Breast epithelium (tissue), 3 donors: ENCODE results near the gene PYGO1.

ENCODE experiments used
- POLR2AphosphoS5 ChIP-seq, 3 donors: sonication (generic); formaldehyde crosslinking; IDR thresholded peaks; one replicate each; pipeline ENCODE4 v1.6.1; 2017; ENCODE audit warnings: antibody characterized with exemption in 3 of 3
- TF ChIP-seq, protein P1 (sequence below), 3 donors: fragments of 450-650 bp; IDR thresholded peaks; one replicate each; pipeline ENCODE4 v1.5.1; 2016 to 2017; ENCODE audit warnings: antibody characterized with exemption in 3 of 3, mild to moderate bottlenecking in 3 of 3, moderate library complexity in 3 of 3

DNA sequence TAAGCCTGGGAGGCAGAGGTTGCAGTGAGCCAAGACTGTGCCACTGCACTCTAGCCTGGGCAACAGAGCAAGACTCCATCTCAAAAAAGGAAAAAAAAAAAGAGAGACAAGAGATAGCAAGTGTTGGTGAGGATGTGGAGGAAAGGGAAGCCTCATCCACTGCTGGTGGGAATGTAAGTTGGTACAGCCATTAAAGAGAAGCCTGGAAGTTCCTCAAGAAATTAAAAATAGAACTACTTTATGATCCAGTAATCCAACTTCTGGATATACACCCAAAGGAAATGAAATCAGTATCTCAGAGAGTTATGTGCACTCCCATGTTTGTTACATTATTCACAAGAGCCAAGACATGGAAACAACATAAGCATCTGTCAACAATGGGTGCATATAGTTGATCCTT lies 14.9 kb downstream of the PYGO1 start:
- TF ChIP-seq, protein P1, sequence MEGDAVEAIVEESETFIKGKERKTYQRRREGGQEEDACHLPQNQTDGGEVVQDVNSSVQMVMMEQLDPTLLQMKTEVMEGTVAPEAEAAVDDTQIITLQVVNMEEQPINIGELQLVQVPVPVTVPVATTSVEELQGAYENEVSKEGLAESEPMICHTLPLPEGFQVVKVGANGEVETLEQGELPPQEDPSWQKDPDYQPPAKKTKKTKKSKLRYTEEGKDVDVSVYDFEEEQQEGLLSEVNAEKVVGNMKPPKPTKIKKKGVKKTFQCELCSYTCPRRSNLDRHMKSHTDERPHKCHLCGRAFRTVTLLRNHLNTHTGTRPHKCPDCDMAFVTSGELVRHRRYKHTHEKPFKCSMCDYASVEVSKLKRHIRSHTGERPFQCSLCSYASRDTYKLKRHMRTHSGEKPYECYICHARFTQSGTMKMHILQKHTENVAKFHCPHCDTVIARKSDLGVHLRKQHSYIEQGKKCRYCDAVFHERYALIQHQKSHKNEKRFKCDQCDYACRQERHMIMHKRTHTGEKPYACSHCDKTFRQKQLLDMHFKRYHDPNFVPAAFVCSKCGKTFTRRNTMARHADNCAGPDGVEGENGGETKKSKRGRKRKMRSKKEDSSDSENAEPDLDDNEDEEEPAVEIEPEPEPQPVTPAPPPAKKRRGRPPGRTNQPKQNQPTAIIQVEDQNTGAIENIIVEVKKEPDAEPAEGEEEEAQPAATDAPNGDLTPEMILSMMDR (IDR thresholded peaks at IDR 0.05): no peak
- no peak for TF ChIP-seq POLR2AphosphoS5 (IDR thresholded peaks at IDR 0.05)
